NCI-H1092 (cell line): Measurements from ENCODE around the gene COX18.

Experiments used
- DNase-seq: peaks from one replicate; lab custom pipeline; 2025; lab: John Stamatoyannopoulos, UW

COX18 gene, protein sequence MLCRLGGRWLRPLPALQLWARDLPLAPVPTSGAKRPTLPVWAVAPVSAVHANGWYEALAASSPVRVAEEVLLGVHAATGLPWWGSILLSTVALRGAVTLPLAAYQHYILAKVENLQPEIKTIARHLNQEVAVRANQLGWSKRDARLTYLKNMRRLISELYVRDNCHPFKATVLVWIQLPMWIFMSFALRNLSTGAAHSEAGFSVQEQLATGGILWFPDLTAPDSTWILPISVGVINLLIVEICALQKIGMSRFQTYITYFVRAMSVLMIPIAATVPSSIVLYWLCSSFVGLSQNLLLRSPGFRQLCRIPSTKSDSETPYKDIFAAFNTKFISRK

GRCh38 chr4:73069338-73070073 lies at the start of gene COX18:
TSS of gene COX18 (minus strand) at chr4:73069716. CDS start at chr4:73069649, 67 bp downstream.
- peak; percentile 98 for DNase-seq

DNA sequence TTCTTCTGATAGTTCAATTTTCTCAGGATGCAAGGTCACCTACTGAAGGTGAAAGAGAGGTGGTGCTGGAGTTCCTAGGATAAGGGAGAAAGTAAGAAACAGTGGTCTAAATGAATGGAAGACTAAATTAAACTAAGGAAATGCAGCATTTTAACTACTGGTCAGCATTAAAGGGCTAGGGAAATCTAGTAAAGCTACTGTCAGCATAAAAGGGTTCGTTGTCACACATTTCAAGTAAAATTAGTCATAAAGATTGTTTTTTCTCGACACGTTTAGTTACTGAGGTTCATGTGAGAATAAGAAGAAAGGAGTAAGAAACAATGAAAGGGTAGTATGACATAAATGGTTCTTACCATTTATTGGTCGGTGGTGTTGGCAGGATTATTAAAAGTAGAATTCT lies 40.0 kb upstream of the COX18 start:
- DNase-seq = no peak

DNA sequence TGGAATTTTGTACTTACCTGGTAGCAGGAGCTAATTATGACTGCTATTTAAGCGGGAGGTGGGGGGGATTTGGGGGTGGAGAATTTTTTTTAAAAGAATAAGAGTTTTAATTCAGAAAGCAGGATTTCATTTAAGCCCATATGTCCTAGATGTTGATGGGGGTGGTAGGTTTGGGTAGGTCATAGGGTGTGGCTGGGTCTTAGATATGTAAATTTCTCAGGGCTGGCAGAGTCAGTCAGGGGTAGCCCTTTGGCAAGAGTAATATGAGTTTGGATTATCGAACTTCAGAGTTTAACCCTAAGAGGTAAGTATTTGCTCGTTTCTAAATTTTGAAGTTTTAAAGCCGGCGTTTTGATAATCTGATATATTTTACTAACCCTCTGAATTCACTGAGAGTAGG lies 35.2 kb upstream of the COX18 start:
- no peak for DNase-seq

- no peak for DNase-seq
Observed at GRCh38 chr4:73103799-73104503, 34.4 kb upstream of the COX18 start.

GRCh38 chr4:73099143-73099542 lies 29.6 kb upstream of the COX18 start:
- DNase-seq = no peak

DNA sequence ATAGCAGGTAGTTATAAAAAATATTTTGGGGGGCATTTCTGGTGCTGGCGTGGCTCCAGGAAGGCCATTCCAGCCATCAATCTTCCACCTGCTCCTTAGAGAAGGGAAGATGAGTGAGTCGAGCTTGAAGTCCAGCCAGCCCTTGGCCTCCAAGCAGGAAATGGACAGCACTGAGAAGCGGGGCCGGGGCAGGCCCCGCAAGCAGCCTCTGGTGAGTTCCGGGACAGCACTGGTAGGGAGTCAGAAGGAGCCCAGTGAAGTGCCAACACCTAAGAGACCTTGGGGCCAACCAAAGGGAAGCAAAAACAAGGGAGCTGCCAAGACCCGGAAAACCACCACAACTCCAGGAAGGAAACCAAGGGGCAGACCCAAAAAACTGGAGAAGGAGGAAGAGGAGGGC lies 29.2 kb upstream of the COX18 start:
- DNase-seq = no peak

DNA sequence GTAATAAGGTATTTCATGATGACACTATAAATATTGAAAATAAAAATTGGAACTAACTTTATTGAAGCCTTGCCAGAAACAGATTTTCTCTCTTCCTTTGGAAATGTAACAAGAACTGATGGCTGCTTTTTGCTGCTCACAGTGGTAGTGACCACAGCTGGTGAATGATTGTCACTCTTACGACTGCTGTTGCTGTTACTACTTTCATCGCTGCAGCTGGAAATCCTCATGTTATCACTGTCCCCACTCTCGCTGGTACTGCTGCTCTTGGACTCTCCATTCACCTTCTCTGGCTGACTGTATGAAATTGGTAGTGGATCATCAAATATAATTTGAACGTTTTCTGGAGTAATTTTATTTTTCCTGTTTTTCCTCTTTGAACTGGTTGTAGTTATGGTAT lies 28.5 kb upstream of the COX18 start:
- no peak for DNase-seq

DNA sequence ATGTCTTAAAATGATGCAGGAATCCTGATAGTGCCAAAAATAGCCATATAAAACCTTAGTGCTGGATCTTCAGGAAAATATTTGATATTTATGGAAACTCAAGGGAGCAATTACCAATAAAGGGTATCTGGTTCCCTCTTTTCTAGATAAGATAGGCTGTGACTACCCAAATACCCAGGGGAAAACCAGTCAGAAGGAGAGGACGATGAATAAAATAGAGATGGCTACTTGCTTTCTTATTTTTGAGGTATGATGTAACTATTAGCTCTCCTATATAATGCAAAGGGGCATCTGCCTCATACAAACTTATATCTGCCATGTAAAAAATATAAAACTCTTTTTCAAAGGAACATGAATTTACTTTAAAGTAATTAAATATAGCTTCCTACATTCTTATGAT lies 23.4 kb upstream of the COX18 start:
- no peak for DNase-seq

- no peak for DNase-seq
Observed at GRCh38 chr4:73090738-73091137, 21.2 kb upstream of the COX18 start.

DNA sequence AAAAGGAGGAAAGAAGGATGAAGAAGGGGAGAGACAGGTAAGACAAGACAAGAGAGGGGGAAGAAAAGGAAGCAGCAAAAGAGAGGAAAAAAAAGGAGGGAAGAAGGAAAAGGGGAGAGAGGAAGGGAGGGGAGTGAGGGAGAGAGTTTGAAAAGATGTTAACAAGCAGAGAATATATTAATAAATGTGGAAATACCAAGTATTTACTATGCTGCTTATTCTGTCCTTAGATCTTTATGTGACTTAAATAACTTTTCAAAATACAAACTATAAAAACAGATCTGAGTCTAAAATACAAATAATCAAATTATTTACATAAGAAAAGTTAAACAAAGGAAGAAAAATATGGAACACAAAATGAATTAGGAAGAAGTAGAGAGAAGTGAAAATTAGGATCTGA lies 18.4 kb upstream of the COX18 start:
- DNase-seq = no peak

DNA sequence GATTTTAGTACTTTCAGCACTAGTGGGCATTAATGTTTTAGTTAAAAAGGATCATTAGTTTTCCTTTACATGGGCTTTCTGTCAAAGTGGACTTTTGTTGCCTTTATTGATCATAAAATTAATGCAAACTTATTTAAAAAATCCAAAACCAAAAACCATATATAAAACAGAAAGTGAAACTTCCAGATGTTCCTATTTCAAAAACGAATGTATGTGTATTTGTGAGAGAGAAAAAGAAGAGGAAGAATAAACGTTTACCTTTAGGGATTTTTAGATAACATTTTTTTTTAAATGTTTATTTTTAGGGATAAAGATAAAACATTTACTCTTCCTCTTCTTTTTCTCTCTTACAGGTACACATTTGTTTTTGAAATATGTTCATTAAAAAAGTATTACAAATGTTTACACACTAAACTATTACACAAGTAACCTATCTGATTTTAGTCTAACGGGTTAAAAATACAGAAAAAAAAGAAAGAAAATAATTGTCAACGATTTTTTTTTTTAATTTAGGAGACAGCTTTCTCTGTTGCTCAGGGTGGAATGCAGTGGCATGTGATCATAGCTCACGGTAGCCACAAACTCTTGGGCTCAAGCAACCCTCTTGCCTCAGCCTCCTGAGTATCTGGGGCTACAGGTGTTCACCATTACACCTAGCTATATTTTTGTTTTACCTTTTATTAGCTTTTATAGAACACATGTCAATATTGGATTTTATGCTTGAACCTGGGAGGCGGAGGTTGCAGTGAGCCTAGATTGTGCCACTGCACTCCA lies 16.8 kb upstream of the COX18 start:
- no peak for DNase-seq

- DNase-seq = no peak
Observed at GRCh38 chr4:73080789-73081188, 11.3 kb upstream of the COX18 start.

DNA sequence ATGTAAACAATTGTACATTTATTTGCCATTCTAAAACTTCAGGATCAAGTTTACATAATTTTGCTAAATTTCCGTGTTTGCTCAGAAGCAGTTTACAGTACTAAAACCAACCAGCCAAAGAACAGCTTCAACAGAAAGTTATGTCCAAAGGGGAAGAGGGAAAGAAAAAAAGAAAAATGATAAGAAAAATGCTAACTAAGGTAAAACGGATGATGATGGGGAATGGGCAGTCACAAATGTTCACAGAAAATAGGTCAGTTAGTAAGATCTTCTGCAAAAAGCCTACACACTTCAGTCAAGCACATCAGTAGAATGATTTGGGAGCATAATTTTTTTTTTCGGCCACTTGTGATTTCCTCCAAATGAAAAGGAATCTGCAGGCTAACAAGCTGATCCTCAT lies 6.3 kb upstream of the COX18 start:
- DNase-seq = no peak

DNA sequence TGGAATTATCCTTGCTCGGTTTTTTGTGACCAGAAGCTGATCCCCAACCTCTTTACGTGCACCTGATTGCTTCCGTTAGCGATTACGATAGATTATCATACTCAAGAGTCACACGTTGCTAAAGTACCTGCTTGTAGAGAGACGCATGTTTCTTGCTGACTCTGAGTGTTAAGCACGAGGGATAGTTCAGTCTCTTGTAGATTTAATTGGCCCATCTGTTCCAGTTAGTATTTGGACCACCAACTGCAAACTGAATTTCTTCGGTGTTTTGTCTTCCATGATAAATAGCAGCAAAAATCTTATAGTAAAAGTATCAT lies 516 bp upstream of the COX18 start:
- no peak for DNase-seq

DNA sequence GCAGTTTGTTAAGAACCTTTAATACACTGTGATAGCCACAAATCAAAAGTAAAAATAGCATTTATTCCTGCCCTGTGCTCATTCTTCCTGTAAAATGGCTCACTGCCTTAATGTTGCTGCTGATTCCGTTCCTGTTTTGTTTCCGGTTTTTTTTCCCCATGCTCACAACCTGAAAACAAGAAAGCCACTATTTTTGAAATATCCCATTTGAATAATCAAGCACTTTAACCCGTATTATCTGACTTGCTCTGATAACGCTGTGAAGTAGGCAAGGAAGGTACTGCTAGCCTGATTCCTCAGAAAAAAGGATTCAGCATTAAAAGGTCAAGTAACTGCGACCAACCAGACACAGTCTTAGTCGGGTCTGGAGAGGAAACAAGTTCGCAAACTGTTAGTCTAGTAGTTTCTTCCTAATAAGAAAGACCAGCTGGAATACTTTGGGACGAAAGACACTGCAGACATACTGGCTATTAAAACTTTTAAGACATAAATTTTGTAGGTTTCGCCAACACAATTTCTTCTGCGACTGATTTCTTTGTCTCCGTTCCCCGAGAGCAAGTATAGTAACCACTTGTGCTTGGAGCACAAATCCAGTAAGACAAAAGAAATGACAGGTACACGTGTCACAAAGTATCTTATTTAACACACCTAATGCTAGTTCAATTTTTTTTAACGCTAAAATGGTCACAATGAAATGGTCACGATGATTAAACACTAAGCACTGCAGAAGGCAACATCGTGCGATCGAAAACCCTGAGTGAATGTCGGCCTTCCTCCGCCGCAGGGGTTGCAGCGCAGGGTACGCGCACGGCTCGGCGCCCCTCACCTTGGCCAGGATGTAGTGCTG lies 802 bp downstream of the COX18 start:
- peak; percentile 37 for DNase-seq

DNA sequence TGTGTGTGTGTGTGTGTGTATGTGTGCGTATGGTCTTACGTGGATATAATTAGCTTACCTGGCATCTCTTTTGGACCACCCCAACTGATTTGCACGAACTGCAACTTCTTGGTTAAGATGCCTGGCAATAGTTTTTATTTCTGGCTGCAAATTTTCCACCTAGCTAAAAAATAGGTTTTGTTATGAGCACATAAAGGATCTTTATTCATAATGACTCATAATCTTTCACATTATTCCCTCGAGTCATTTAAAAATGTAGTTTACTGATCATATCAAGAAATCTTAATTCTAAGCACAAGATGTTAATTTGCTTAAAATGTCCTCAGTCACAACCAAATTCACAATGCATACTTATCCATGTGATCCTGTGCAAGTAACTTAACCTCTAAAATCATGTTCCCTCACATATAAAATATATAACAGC lies 1.5 kb downstream of the COX18 start:
- DNase-seq = no peak

GRCh38 chr4:73066928-73067327 lies 2.6 kb downstream of the COX18 start:
- no peak for DNase-seq

DNA sequence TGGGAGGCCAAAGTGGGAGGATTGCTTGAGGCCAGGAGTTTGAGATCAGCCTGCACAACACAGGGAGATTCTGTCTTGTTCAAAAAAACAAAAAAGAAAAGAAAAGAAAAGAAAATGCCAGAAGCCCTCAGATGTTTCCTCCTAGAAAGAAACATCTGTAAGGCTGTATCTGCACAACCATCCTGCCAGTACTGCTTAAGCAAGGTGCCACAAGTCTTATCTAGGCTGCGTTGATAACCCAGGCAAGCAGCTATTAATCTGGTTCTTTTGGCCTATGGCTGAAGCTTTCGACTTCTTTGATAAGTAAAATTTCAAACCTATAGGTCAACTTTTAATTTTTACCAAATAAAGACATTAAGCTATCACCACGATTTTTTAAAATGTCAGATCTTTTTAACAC lies 3.1 kb downstream of the COX18 start:
- no peak for DNase-seq

DNA sequence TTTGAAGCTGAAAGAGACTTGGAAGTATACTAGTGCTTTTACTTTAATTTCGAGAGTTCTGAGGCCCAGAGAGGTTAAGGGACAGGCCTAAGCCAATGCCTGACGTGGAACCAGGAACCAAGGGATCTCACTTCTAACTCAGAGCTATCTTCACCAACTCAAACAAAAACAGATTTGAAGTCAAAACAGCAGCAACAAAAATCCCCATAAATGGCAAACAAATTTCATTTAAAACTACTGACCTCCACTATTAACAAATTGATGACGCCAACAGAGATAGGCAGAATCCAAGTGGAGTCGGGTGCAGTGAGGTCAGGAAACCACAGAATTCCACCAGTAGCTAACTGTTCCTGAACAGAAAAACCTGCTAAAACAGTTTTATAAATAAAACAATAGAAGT lies 5.0 kb downstream of the COX18 start:
- no peak for DNase-seq

- DNase-seq = no peak
Observed at GRCh38 chr4:73055241-73055897, 14.1 kb downstream of the COX18 start.

- no peak for DNase-seq
Observed at GRCh38 chr4:73053974-73054480, 15.5 kb downstream of the COX18 start.
